ENCODE data around the gene LRBA. TPM values are rescaled to one million over a fixed set of nuclear protein-coding genes. Genes with fewer than 3 reads are reported as not detected.

The LRBA gene
- polyA plus RNA-seq, 2 of the 4 experiments (the other 2 are of a cell fraction), result 10.7 to 25.1 TPM

DNA sequence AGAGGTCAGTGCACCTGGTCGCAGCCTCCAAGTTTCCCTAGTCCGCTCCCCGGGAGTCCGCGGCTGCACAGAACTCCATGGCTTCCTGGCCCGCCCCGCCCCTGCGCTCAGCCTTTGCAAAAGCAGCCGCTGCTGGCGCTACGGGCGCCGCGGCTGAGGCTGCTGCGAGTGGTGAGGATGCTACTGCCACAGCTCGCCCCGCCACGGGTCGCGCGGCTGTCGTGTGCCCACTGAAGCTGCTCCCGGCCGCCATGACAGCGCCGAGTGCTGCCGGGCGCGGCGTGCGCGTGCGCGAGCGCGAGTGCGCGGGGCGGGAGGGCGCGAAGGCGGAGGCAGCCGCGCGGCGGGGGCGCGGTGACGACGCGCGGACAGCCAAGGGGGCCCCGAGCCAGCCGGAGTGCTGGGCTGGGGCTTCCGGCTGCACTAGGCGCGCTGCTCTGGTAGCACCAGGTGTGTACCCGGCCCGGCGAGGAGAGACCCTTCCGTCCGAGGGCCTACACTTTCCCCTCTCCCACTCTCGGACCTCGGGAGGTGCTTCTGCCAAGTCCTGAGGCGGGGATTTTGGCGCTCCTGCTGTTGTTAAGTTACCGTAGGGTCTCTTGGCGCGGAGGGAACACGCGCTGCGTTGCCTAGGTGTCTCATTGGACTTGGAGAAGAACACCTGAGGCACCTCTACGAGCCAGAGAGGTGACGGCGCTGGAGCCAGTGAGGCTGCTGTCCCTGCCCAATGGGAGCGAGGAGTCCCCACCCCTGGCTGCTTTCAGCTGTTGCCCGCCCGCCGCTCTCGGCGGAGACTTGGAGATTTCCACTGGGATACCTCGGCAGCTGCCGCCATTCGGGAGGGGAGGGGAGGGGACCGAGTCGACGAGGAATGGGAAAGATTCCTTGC is 619 bp upstream of the LRBA start:
- peak; percentile 61 for TF ChIP-seq E2F6 (IDR thresholded peaks at IDR 0.05; ENCODE audit: borderline replicate concordance, low read depth)
- peak in 1 of 2 experiments; percentile 84; a peak in 3 of 5 replicates for TF ChIP-seq JUN (IDR thresholded peaks at IDR 0.05)
- TF ChIP-seq POLR2A (IDR thresholded peaks at IDR 0.05; ENCODE audit: low read length), result peak; percentile 91
- peak; percentile 71 for TF ChIP-seq PHF8 (IDR thresholded peaks at IDR 0.05; ENCODE audit: borderline replicate concordance, low read depth)
- TF ChIP-seq HOXB5 (CRISPR knock-in tag; IDR thresholded peaks at IDR 0.05), result no peak
- TF ChIP-seq, protein P1, sequence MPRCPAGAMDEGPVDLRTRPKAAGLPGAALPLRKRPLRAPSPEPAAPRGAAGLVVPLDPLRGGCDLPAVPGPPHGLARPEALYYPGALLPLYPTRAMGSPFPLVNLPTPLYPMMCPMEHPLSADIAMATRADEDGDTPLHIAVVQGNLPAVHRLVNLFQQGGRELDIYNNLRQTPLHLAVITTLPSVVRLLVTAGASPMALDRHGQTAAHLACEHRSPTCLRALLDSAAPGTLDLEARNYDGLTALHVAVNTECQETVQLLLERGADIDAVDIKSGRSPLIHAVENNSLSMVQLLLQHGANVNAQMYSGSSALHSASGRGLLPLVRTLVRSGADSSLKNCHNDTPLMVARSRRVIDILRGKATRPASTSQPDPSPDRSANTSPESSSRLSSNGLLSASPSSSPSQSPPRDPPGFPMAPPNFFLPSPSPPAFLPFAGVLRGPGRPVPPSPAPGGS (IDR thresholded peaks at IDR 0.05), result peak; percentile 52; the same call in 2 of the 3 replicates
- TF ChIP-seq KDM5A (IDR thresholded peaks at IDR 0.05), result peak; percentile 71
- TF ChIP-seq, protein P2, sequence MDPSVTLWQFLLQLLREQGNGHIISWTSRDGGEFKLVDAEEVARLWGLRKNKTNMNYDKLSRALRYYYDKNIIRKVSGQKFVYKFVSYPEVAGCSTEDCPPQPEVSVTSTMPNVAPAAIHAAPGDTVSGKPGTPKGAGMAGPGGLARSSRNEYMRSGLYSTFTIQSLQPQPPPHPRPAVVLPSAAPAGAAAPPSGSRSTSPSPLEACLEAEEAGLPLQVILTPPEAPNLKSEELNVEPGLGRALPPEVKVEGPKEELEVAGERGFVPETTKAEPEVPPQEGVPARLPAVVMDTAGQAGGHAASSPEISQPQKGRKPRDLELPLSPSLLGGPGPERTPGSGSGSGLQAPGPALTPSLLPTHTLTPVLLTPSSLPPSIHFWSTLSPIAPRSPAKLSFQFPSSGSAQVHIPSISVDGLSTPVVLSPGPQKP (IDR thresholded peaks at IDR 0.05; ENCODE audit: low read depth, low read length), result no peak
- no peak for TF ChIP-seq NFE2L2 (conservative IDR thresholded peaks at IDR 0.05; ENCODE audit: low read length)
- TF ChIP-seq MAX (IDR thresholded peaks at IDR 0.05), result peak; percentile 69
- POLR2A ChIA-PET, result interaction anchor here (0.6 to 1.0 kb wide), 5 partner anchors 10 to 937 kb away, joined by 3 to 7 read pairs (median 3); no protein-coding TSS in a partner anchor
- FAIRE-seq, result no peak
- Histone ChIP-seq H3K27ac (peak overlapping the region; percentile 94 to 100), H3K4me1 (peaks cover 16% of the 10 kb centered on the region; the same call in 2 of the 3 replicates), H3K4me3 (peak overlapping the region; percentile 76), H3K9me3 (no peaks in the 10 kb centered on the region), H3K4me2 (peak overlapping the region; percentile 94)
- DNase-seq (ENCODE audit: low read depth in 1 of 2, low spot score in 1 of 2), result peak; percentile 37 to 70
- peak; percentile 77 to 85 for ATAC-seq
- 1% methylated on average over 20 of the region's 87 CpGs for WGBS (ENCODE audit: missing lambda C conversion rate)
- CTCF ChIA-PET, result interaction anchor here (0.8 kb wide), 1 partner anchor 83 kb away, joined by 3 read pairs; the partner anchor contains the start of gene RPS3A

GRCh38 chr4:151013944-151014343 is 1.1 kb downstream of the LRBA start:
- H3K4me1 ChIP-seq, result peaks cover 16% of the 10 kb centered on the region; the same call in 2 of the 3 replicates
- H3K27ac ChIP-seq, result peak overlapping the region in 1 of 2 experiments; percentile 100; a peak in 2 of 6 replicates
- H3K9me3 ChIP-seq, result no peaks in the 10 kb centered on the region
- no peak for ATAC-seq
- TF ChIP-seq PHF8 (IDR thresholded peaks at IDR 0.05; ENCODE audit: borderline replicate concordance, low read depth), result no peak
- TF ChIP-seq CBX8 (IDR thresholded peaks at IDR 0.05), result no peak
- TF ChIP-seq CHD2 (IDR thresholded peaks at IDR 0.05; ENCODE audit: low read length, partially characterized antibody), result no peak
- no peak for TF ChIP-seq ESRRA (IDR thresholded peaks at IDR 0.05; ENCODE audit: borderline replicate concordance, low read length)
- no peak for TF ChIP-seq SREBF2 (IDR thresholded peaks at IDR 0.05)
- no peak for TF ChIP-seq RNF2 (IDR thresholded peaks at IDR 0.05; ENCODE audit: borderline replicate concordance, low read depth)
- no peak for FAIRE-seq
- no peak for DNase-seq (ENCODE audit: low read depth in 1 of 2, low spot score in 1 of 2)
- H3K4me3 ChIP-seq, result peak overlapping the region; percentile 76
- H3K4me2 ChIP-seq, result peak overlapping the region; percentile 94
- CTCF ChIA-PET, result no interaction called here
- POLR2A ChIA-PET, result no interaction called here
- WGBS (ENCODE audit: missing lambda C conversion rate), result 22% methylated on average over 4 of the region's 4 CpGs

DNA sequence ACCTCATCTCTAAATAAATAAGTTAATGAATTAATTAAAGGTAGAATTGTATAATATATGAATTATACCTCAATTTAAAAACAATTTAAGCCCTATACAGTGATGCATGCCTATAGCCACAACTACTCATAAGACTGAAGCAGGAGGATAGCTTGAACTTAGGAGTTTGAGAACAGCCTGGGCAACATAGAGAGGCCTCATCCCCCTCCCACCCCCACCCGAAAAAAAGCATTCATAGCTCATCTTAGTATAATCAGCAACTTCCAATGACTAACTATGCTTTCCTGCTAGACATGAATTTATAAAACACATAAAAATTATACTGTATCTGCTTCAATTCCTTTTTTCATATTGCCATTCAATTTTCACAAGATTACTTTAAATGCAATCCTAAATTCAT is 1.6 kb downstream of the LRBA start:
- Histone ChIP-seq H3K4me2 (peak overlapping the region; percentile 94), H3K4me3 (no peak overlapping the region; the same call in 2 of the 3 replicates), H3K27ac (no peak overlapping the region), H3K4me1 (peaks cover 16% of the 10 kb centered on the region; the same call in 2 of the 3 replicates), H3K9me3 (no peaks in the 10 kb centered on the region)
- 0% methylated on average over 1 of the region's 1 CpG for WGBS (ENCODE audit: missing lambda C conversion rate)
- POLR2A ChIA-PET, result no interaction called here
- TF ChIP-seq RNF2 (IDR thresholded peaks at IDR 0.05; ENCODE audit: borderline replicate concordance, low read depth), result no peak
- no peak for TF ChIP-seq PHF8 (IDR thresholded peaks at IDR 0.05; ENCODE audit: borderline replicate concordance, low read depth)
- TF ChIP-seq EHF (CRISPR knock-in tag; IDR thresholded peaks at IDR 0.05), result no peak
- no peak for TF ChIP-seq EP300 (IDR thresholded peaks at IDR 0.05)
- TF ChIP-seq, protein P3, sequence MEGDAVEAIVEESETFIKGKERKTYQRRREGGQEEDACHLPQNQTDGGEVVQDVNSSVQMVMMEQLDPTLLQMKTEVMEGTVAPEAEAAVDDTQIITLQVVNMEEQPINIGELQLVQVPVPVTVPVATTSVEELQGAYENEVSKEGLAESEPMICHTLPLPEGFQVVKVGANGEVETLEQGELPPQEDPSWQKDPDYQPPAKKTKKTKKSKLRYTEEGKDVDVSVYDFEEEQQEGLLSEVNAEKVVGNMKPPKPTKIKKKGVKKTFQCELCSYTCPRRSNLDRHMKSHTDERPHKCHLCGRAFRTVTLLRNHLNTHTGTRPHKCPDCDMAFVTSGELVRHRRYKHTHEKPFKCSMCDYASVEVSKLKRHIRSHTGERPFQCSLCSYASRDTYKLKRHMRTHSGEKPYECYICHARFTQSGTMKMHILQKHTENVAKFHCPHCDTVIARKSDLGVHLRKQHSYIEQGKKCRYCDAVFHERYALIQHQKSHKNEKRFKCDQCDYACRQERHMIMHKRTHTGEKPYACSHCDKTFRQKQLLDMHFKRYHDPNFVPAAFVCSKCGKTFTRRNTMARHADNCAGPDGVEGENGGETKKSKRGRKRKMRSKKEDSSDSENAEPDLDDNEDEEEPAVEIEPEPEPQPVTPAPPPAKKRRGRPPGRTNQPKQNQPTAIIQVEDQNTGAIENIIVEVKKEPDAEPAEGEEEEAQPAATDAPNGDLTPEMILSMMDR (IDR thresholded peaks at IDR 0.05), result no peak
- TF ChIP-seq NFE2L2 (conservative IDR thresholded peaks at IDR 0.05; ENCODE audit: low read length), result no peak
- no peak for TF ChIP-seq POLR2AphosphoS2 (conservative IDR thresholded peaks at IDR 0.05; ENCODE audit: low read length)
- no peak for TF ChIP-seq USF2 (IDR thresholded peaks at IDR 0.05)
- TF ChIP-seq, protein P4, sequence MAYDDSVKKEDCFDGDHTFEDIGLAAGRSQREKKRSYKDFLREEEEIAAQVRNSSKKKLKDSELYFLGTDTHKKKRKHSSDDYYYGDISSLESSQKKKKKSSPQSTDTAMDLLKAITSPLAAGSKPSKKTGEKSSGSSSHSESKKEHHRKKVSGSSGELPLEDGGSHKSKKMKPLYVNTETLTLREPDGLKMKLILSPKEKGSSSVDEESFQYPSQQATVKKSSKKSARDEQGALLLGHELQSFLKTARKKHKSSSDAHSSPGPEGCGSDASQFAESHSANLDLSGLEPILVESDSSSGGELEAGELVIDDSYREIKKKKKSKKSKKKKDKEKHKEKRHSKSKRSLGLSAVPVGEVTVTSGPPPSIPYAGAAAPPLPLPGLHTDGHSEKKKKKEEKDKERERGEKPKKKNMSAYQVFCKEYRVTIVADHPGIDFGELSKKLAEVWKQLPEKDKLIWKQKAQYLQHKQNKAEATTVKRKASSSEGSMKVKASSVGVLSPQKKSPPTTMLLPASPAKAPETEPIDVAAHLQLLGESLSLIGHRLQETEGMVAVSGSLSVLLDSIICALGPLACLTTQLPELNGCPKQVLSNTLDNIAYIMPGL (CRISPR knock-in tag; IDR thresholded peaks at IDR 0.05; ENCODE audit: borderline replicate concordance), result no peak
- TF ChIP-seq EHMT2 (IDR thresholded peaks at IDR 0.05; ENCODE audit: low read depth), result no peak
- TF ChIP-seq CBX8 (IDR thresholded peaks at IDR 0.05), result no peak
- CTCF ChIA-PET, result no interaction called here
- FAIRE-seq, result no peak
- no peak for ATAC-seq
- DNase-seq (ENCODE audit: low read depth in 1 of 2, low spot score in 1 of 2), result no peak

Data from A549 (cell line).